Calu3 (cell line): ENCODE results near the gene HRH1. TPM values are rescaled to one million over a fixed set of nuclear protein-coding genes. Genes with fewer than 3 reads are reported as not detected.

ENCODE experiments used
- BruUV-seq: library from RNA; stranded (reverse); fragments of 400-500 nt; replicated peaks from 2 replicates; lab custom pipeline; 2021; lab: Mats Ljungman, UMichigan
- CTCF ChIA-PET: fragments of 300-600 bp; sonication (Branson Sonifier 250); formaldehyde crosslinking; loops from one replicate; lab custom pipeline; 2022; ENCODE audit warnings: antibody characterized with exemption; lab: Charles Lee
- DNase-seq: peaks from one replicate; pipeline ENCODE4 v3.0.0; 2022
- H3K27ac Mint-ChIP-seq: one replicate; pipeline ENCODE4 v1.8.0; 2022; ENCODE audit warnings: mixed read lengths; ENCODE audit not compliant: unreplicated experiment
- H3K27me3 Mint-ChIP-seq: one replicate; pipeline ENCODE4 v1.8.0; 2022; ENCODE audit warnings: mixed read lengths; ENCODE audit not compliant: unreplicated experiment
- H3K36me3 Mint-ChIP-seq: one replicate; pipeline ENCODE4 v1.8.0; 2022; ENCODE audit warnings: mild to moderate bottlenecking, moderate library complexity, mixed read lengths; ENCODE audit not compliant: insufficient read depth, unreplicated experiment
- H3K4me1 Mint-ChIP-seq: one replicate; pipeline ENCODE4 v1.8.0; 2022; ENCODE audit warnings: mild to moderate bottlenecking, low read depth, mixed read lengths; ENCODE audit not compliant: unreplicated experiment
- H3K4me3 Mint-ChIP-seq: one replicate; pipeline ENCODE4 v1.8.0; 2022; ENCODE audit warnings: mild to moderate bottlenecking, low read depth, moderate library complexity, mixed read lengths; ENCODE audit not compliant: unreplicated experiment
- H3K9me3 Mint-ChIP-seq: one replicate; pipeline ENCODE4 v1.8.0; 2022; ENCODE audit warnings: low read depth, mixed read lengths; ENCODE audit not compliant: unreplicated experiment
- CTCF ChIP-seq: fragments of 200-600 bp; IDR thresholded peaks from one replicate; pipeline ENCODE4 v1.8.0; 2022; ENCODE audit warnings: antibody characterized with exemption; ENCODE audit not compliant: unreplicated experiment
- intact Hi-C: fragments of 100-400 bp; cut with micrococcal nuclease; formaldehyde crosslinking; loops from one replicate; pipeline ENCODE4 v1.10.0; 2022; ENCODE audit not compliant: unreplicated experiment
- total RNA-seq: library from RNA; stranded (reverse); gene quantifications from 2 replicates; pipeline ENCODE4 v1.2.3, GENCODE V29; 2022

HRH1 gene
- total RNA-seq, 1 experiment from 2014 or later = 9.1 TPM

- H3K9me3 Mint-ChIP-seq = no peaks in the 10 kb centered on the region
- peaks cover 4% of the 10 kb centered on the region for H3K36me3 Mint-ChIP-seq
- intact Hi-C loops = no loop called here
- no TSS peak for BruUV-seq
- H3K27me3 Mint-ChIP-seq = no peaks in the 10 kb centered on the region
- CTCF ChIA-PET = no interaction called here
- DNase-seq = no peak
- peaks cover 12% of the 10 kb centered on the region for H3K4me1 Mint-ChIP-seq
- TF ChIP-seq CTCF = no peak
- no peak overlapping the region for H3K27ac Mint-ChIP-seq
- H3K4me3 Mint-ChIP-seq = no peak overlapping the region
These were observed 57.4 kb downstream of the HRH1 start for GRCh38 chr3:11211531-11212298.

GRCh38 chr3:11212299-11212608, 58.0 kb downstream of the HRH1 start:
- Mint-ChIP-seq H3K27me3 (no peaks in the 10 kb centered on the region), H3K27ac (no peak overlapping the region), H3K9me3 (no peaks in the 10 kb centered on the region), H3K4me1 (peaks cover 12% of the 10 kb centered on the region), H3K36me3 (no peaks in the 10 kb centered on the region), H3K4me3 (no peak overlapping the region)
- no peak for TF ChIP-seq CTCF
- no TSS peak for BruUV-seq
- DNase-seq = no peak
- CTCF ChIA-PET = no interaction called here
- intact Hi-C loops = no loop called here

- no peak for TF ChIP-seq CTCF
- H3K36me3 Mint-ChIP-seq = no peaks in the 10 kb centered on the region
- H3K27ac Mint-ChIP-seq = no peak overlapping the region
- H3K4me1 Mint-ChIP-seq = peaks cover 12% of the 10 kb centered on the region
- no peaks in the 10 kb centered on the region for H3K27me3 Mint-ChIP-seq
- intact Hi-C loops = no loop called here
- no peak overlapping the region for H3K4me3 Mint-ChIP-seq
- H3K9me3 Mint-ChIP-seq = no peaks in the 10 kb centered on the region
- no peak for DNase-seq
- BruUV-seq = no TSS peak
- CTCF ChIA-PET = no interaction called here
These were observed 58.5 kb downstream of the HRH1 start for GRCh38 chr3:11212784-11213183.

- no peaks in the 10 kb centered on the region for H3K9me3 Mint-ChIP-seq
- CTCF ChIA-PET = no interaction called here
- no peaks in the 10 kb centered on the region for H3K27me3 Mint-ChIP-seq
- peaks cover 12% of the 10 kb centered on the region for H3K4me1 Mint-ChIP-seq
- no TSS peak for BruUV-seq
- H3K4me3 Mint-ChIP-seq = no peak overlapping the region
- intact Hi-C loops = no loop called here
- no peak for DNase-seq
- H3K27ac Mint-ChIP-seq = no peak overlapping the region
- no peak for TF ChIP-seq CTCF
- no peaks in the 10 kb centered on the region for H3K36me3 Mint-ChIP-seq
These were observed 59.6 kb downstream of the HRH1 start for GRCh38 chr3:11213810-11214450.
